DOHH2 (cell line): Measurements from ENCODE around the gene PTPRN2.

ENCODE experiments used
- H3F3A ChIP-seq: fragments of 200-600 bp; sonication (generic), shearing (Covaris generic); 2 replicates; pipeline ENCODE4 v1.6.0; 2016; ENCODE audit warnings: antibody characterized with exemption, mild to moderate bottlenecking; ENCODE audit not compliant: control insufficient read depth, insufficient read depth
- H3K27ac ChIP-seq: fragments of 200-600 bp; sonication (generic); 2 replicates; pipeline ENCODE4 v1.5.1; 2014; ENCODE audit warnings: low read depth, mild to moderate bottlenecking, low read length, moderate library complexity
- H3K27me3 ChIP-seq: fragments of 200-600 bp; sonication (generic); 2 replicates; pipeline ENCODE4 v1.6.1; 2014; ENCODE audit warnings: mild to moderate bottlenecking, low read length, mixed read lengths; ENCODE audit not compliant: control insufficient read depth
- H3K36me3 ChIP-seq: fragments of 200-600 bp; sonication (generic); 2 replicates; pipeline ENCODE4 v1.6.1; 2014; ENCODE audit warnings: mild to moderate bottlenecking, low read length, moderate library complexity, mixed read lengths; ENCODE audit not compliant: control insufficient read depth
- H3K4me1 ChIP-seq: fragments of 200-600 bp; sonication (generic); 2 replicates; pipeline ENCODE4 v1.6.1; 2014; ENCODE audit warnings: mild to moderate bottlenecking, low read length, mixed read lengths; ENCODE audit not compliant: control insufficient read depth
- H3K4me2 ChIP-seq: fragments of 200-600 bp; sonication (generic); 2 replicates; pipeline ENCODE4 v1.6.0; 2014; ENCODE audit warnings: mild to moderate bottlenecking, low read length, moderate library complexity
- H3K4me3 ChIP-seq: fragments of 200-600 bp; sonication (generic); 2 replicates; pipeline ENCODE4 v1.5.1; 2014; ENCODE audit warnings: mild to moderate bottlenecking, low read length, mixed read lengths
- H3K79me2 ChIP-seq: fragments of 200-600 bp; sonication (generic); 2 replicates; pipeline ENCODE4 v1.6.1; 2014; ENCODE audit warnings: mild to moderate bottlenecking, low read length, mixed read lengths; ENCODE audit not compliant: control insufficient read depth
- H3K9me2 ChIP-seq: fragments of 200-600 bp; sonication (generic); replicated peaks from 2 replicates; pipeline ENCODE4 v1.6.1; 2014; ENCODE audit warnings: mild to moderate bottlenecking, low read length, mixed read lengths; ENCODE audit not compliant: control insufficient read depth
- H3K9me3 ChIP-seq: fragments of 200-600 bp; sonication (generic); 2 replicates; pipeline ENCODE4 v1.6.1; 2014; ENCODE audit warnings: antibody characterized with exemption, low read length, mixed read lengths; ENCODE audit not compliant: control insufficient read depth, insufficient read depth
- H4K20me1 ChIP-seq: fragments of 200-600 bp; sonication (generic); 2 replicates; pipeline ENCODE4 v1.6.0; 2014; ENCODE audit warnings: low read depth, mild to moderate bottlenecking, antibody characterized with exemption, low read length, moderate library complexity; ENCODE audit not compliant: control insufficient read depth, insufficient read depth
- CTCF ChIP-seq: fragments of 200-600 bp; sonication (generic); IDR thresholded peaks from one replicate; pipeline ENCODE4 v1.5.1; 2014; ENCODE audit warnings: antibody characterized with exemption, mild to moderate bottlenecking, low read depth, low read length; ENCODE audit not compliant: poor library complexity, severe bottlenecking
- EZH2phosphoT487 ChIP-seq: fragments of 200-600 bp; sonication (generic); IDR thresholded peaks from 2 replicates; pipeline ENCODE4 v1.6.1; 2017; ENCODE audit warnings: borderline replicate concordance, mild to moderate bottlenecking, antibody characterized with exemption, low read length, moderate library complexity, mixed read lengths

PTPRN2 gene

GRCh38 chr7:157821959-157822687 lies 765.5 kb downstream of the PTPRN2 start:
- H4K20me1 ChIP-seq, result no peaks in the 10 kb centered on the region
- no peak for TF ChIP-seq EZH2phosphoT487
- no peaks in the 10 kb centered on the region for H3F3A ChIP-seq
- no peaks in the 10 kb centered on the region for H3K36me3 ChIP-seq
- H3K27ac ChIP-seq, result no peak overlapping the region
- H3K9me2 ChIP-seq, result no peaks in the 10 kb centered on the region
- no peak overlapping the region for H3K4me3 ChIP-seq
- no peak overlapping the region for H3K4me2 ChIP-seq
- no peaks in the 10 kb centered on the region for H3K79me2 ChIP-seq
- H3K9me3 ChIP-seq, result peaks cover 49% of the 10 kb centered on the region; the same call in 1 of the 2 replicates
- H3K27me3 ChIP-seq, result no peaks in the 10 kb centered on the region
- no peaks in the 10 kb centered on the region for H3K4me1 ChIP-seq

- Histone ChIP-seq H3K27me3 (no peaks in the 10 kb centered on the region), H3K36me3 (no peaks in the 10 kb centered on the region), H3F3A (no peaks in the 10 kb centered on the region), H3K4me2 (no peak overlapping the region), H3K9me2 (no peaks in the 10 kb centered on the region), H3K27ac (no peak overlapping the region), H3K79me2 (no peaks in the 10 kb centered on the region), H3K4me3 (no peak overlapping the region), H3K9me3 (peaks cover 56% of the 10 kb centered on the region; the same call in 1 of the 2 replicates), H4K20me1 (no peaks in the 10 kb centered on the region), H3K4me1 (no peaks in the 10 kb centered on the region)
- no peak for TF ChIP-seq CTCF
- TF ChIP-seq EZH2phosphoT487, result no peak
Observed at GRCh38 chr7:157820796-157821195, 766.8 kb downstream of the PTPRN2 start.

- Histone ChIP-seq H3F3A (no peaks in the 10 kb centered on the region), H3K4me3 (no peak overlapping the region), H3K4me1 (no peaks in the 10 kb centered on the region), H3K27me3 (no peaks in the 10 kb centered on the region), H3K9me2 (no peaks in the 10 kb centered on the region), H3K9me3 (peaks cover 48% of the 10 kb centered on the region; the same call in 1 of the 2 replicates), H3K4me2 (no peak overlapping the region), H3K36me3 (no peaks in the 10 kb centered on the region), H3K79me2 (no peaks in the 10 kb centered on the region), H3K27ac (no peak overlapping the region), H4K20me1 (no peaks in the 10 kb centered on the region)
- TF ChIP-seq CTCF (no peak), EZH2phosphoT487 (no peak)
Observed at GRCh38 chr7:157819455-157819807, 768.2 kb downstream of the PTPRN2 start.

GRCh38 chr7:157818701-157819454 lies 768.7 kb downstream of the PTPRN2 start:
- H4K20me1 ChIP-seq, result no peaks in the 10 kb centered on the region
- peaks cover 42% of the 10 kb centered on the region; the same call in 1 of the 2 replicates for H3K9me3 ChIP-seq
- TF ChIP-seq EZH2phosphoT487 (no peak), CTCF (no peak)
- H3F3A ChIP-seq, result no peaks in the 10 kb centered on the region
- H3K4me2 ChIP-seq, result no peak overlapping the region
- no peak overlapping the region for H3K27ac ChIP-seq
- H3K27me3 ChIP-seq, result no peaks in the 10 kb centered on the region
- no peaks in the 10 kb centered on the region for H3K36me3 ChIP-seq
- no peak overlapping the region for H3K4me3 ChIP-seq
- no peaks in the 10 kb centered on the region for H3K4me1 ChIP-seq
- H3K79me2 ChIP-seq, result no peaks in the 10 kb centered on the region
- H3K9me2 ChIP-seq, result no peaks in the 10 kb centered on the region
